KMS-11 (cell line): ENCODE results near the gene ALKBH5.

Experiments
- H2AFZ ChIP-seq: fragments of 200-600 bp; sonication (generic); 2 replicates; pipeline ENCODE4 v1.6.1; 2016; ENCODE audit warnings: antibody characterized with exemption, mixed run types, low read depth
- H3K27ac ChIP-seq: fragments of 200-600 bp; sonication (generic); 2 replicates; pipeline ENCODE4 v1.6.1; 2016; ENCODE audit warnings: mild to moderate bottlenecking, mixed run types
- H3K27me3 ChIP-seq: fragments of 200-600 bp; sonication (generic); 2 replicates; pipeline ENCODE4 v1.6.1; 2017; ENCODE audit warnings: mild to moderate bottlenecking, low read depth, mixed run types, moderate library complexity; ENCODE audit not compliant: insufficient read depth
- H3K36me3 ChIP-seq: fragments of 200-600 bp; sonication (generic); 2 replicates; pipeline ENCODE4 v1.6.1; 2017; ENCODE audit warnings: mild to moderate bottlenecking, mixed run types; ENCODE audit not compliant: insufficient read depth
- H3K4me1 ChIP-seq: fragments of 200-600 bp; sonication (generic); 2 replicates; pipeline ENCODE4 v1.6.1; 2016; ENCODE audit warnings: mild to moderate bottlenecking, low read depth, mixed run types; ENCODE audit not compliant: poor library complexity, severe bottlenecking
- H3K4me2 ChIP-seq: fragments of 200-600 bp; sonication (generic); 2 replicates; pipeline ENCODE4 v1.7.0; 2016; ENCODE audit warnings: mild to moderate bottlenecking, mixed run types
- H3K4me3 ChIP-seq: fragments of 200-600 bp; sonication (generic); IDR thresholded peaks from 2 replicates; pipeline ENCODE4 v1.6.1; 2017; ENCODE audit warnings: low read depth, low read length, mixed read lengths; ENCODE audit not compliant: insufficient read depth
- H3K79me2 ChIP-seq: fragments of 200-600 bp; sonication (generic); 2 replicates; pipeline ENCODE4 v1.6.1; 2016; ENCODE audit warnings: low read depth, mixed run types; ENCODE audit not compliant: insufficient read depth
- H3K9ac ChIP-seq: fragments of 200-600 bp; sonication (generic); 2 replicates; pipeline ENCODE4 v1.6.1; 2016; ENCODE audit warnings: mild to moderate bottlenecking, mixed run types
- H4K20me1 ChIP-seq: fragments of 200-600 bp; sonication (generic); 2 replicates; pipeline ENCODE4 v1.6.1; 2016; ENCODE audit warnings: mild to moderate bottlenecking, mixed run types; ENCODE audit not compliant: insufficient read depth
- TF ChIP-seq, protein P1 (sequence below): fragments of 200-600 bp; sonication (generic); conservative IDR thresholded peaks from 2 replicates; pipeline ENCODE4 v1.6.1; 2017; ENCODE audit warnings: low read depth, mild to moderate bottlenecking, antibody characterized with exemption, low read length, moderate library complexity, mixed read lengths

The ALKBH5 gene

DNA sequence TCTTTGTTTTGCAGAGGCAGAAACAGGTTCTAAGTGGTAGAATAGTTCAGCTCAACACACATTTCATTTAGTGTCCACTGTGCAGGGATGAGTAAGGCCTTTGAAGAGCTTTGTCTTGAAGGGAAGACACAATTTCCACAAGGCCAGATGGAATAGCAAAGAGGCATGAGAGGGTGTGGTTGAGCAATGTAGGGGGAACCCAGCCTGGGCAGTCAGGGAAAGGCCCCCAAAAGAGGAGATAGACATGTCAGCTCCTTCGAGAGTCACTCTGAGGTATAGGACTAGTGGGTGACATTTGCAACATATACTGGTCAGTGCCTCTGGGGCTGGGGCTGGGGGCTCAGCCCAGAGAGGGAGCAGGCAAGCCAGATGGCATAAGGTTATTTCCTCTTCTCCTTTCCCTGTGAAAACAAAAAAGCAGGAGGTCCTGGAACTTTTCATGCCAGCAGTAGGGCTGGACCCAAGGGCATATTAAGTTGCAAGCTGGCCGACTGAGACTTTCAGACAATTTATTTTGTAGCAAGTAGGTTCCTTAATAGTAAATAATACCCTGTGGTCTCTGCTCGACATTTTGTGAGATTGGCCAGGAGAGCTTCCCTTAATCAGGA lies 7.1 kb downstream of the ALKBH5 start:
- Histone ChIP-seq H3K4me1 (peaks cover 25% of the 10 kb centered on the region), H3K9ac (no peak overlapping the region), H3K79me2 (peaks cover 51% of the 10 kb centered on the region), H2AFZ (no peak overlapping the region), H4K20me1 (no peaks in the 10 kb centered on the region; the same call in 1 of the 2 replicates), H3K27me3 (no peaks in the 10 kb centered on the region), H3K4me2 (no peak overlapping the region), H3K27ac (no peak overlapping the region), H3K4me3 (no peak overlapping the region), H3K36me3 (0 out of 2 replicates have a peak, but pooled peaks cover 2% of the 10 kb centered on the region)
- TF ChIP-seq, protein P1, sequence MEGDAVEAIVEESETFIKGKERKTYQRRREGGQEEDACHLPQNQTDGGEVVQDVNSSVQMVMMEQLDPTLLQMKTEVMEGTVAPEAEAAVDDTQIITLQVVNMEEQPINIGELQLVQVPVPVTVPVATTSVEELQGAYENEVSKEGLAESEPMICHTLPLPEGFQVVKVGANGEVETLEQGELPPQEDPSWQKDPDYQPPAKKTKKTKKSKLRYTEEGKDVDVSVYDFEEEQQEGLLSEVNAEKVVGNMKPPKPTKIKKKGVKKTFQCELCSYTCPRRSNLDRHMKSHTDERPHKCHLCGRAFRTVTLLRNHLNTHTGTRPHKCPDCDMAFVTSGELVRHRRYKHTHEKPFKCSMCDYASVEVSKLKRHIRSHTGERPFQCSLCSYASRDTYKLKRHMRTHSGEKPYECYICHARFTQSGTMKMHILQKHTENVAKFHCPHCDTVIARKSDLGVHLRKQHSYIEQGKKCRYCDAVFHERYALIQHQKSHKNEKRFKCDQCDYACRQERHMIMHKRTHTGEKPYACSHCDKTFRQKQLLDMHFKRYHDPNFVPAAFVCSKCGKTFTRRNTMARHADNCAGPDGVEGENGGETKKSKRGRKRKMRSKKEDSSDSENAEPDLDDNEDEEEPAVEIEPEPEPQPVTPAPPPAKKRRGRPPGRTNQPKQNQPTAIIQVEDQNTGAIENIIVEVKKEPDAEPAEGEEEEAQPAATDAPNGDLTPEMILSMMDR: no peak

DNA sequence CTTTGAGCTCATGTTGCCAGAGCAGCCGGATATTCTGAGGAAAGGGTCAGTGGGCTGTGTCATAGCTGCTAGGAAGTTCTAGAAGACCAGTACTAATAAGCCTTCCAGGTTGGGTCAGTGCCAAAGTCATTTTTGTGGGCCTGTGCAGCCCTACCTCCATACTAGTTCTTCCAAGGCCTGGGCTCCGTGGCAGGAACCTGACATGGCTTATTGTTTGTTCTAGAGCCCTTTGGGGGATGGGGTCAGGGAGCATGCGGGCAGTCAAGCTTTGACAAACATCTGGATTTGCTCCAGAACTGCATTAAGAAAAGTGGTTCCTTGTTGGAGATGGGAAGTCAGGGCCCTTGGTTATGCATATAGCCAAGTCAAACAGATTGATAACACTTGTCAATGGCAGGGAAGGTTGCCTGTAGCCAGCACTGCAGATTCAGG lies 7.6 kb downstream of the ALKBH5 start:
- Histone ChIP-seq H3K4me1 (peaks cover 20% of the 10 kb centered on the region), H3K4me3 (no peak overlapping the region), H4K20me1 (no peaks in the 10 kb centered on the region; the same call in 1 of the 2 replicates), H3K36me3 (0 out of 2 replicates have a peak, but pooled peaks cover 4% of the 10 kb centered on the region), H3K27ac (no peak overlapping the region), H3K79me2 (peaks cover 46% of the 10 kb centered on the region), H3K9ac (no peak overlapping the region), H3K27me3 (no peaks in the 10 kb centered on the region), H3K4me2 (no peak overlapping the region), H2AFZ (no peak overlapping the region)
- TF ChIP-seq, protein P1: no peak

DNA sequence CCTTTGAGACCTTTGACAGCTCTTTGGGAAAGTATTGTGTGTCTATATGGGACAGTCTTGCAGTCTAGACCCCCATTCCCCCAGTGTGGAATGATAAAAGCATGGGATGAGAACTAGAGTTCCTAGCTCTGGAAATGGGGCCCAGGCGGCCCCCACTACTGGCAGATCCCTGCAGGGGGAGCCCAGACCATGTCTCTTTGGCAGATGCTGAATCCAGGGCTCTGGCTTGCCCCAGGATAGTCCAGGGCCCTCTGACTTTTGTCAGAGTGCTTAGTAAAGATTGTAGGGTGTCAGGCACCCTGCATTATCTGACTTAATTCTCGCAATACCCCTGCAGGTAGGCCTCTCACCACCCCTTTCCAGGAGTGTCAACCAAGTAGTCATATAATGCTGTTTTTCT lies 8.3 kb downstream of the ALKBH5 start:
- peaks cover 38% of the 10 kb centered on the region for H3K79me2 ChIP-seq
- no peak overlapping the region for H3K4me2 ChIP-seq
- no peak overlapping the region for H3K4me3 ChIP-seq
- no peak overlapping the region for H3K27ac ChIP-seq
- H3K9ac ChIP-seq: no peak overlapping the region
- no peaks in the 10 kb centered on the region for H4K20me1 ChIP-seq
- TF ChIP-seq, protein P1: no peak
- no peak overlapping the region for H2AFZ ChIP-seq
- 0 out of 2 replicates have a peak, but pooled peaks cover 4% of the 10 kb centered on the region for H3K36me3 ChIP-seq
- no peaks in the 10 kb centered on the region for H3K27me3 ChIP-seq
- peaks cover 12% of the 10 kb centered on the region for H3K4me1 ChIP-seq

DNA sequence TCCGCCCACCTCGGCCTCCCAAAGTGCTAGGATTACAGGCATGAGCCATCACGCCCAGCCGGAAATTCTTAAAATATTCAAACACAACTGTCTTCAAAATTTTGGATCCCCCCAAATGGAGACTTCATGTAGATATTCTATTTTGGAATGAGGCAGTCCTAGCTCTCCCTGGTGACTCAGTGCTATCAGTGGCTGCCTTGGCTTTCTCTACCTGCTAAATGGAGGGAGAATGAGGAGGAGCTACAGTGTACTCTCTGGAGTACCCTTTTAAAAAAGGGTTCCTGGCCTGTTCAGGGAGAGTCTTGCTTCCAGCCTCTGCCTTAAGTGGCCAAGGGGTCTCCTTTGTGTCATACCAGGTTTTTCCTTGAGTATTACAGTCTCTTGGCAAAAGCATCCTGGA lies 10.8 kb downstream of the ALKBH5 start:
- H3K27ac ChIP-seq: no peak overlapping the region
- H4K20me1 ChIP-seq: no peaks in the 10 kb centered on the region
- no peak overlapping the region for H2AFZ ChIP-seq
- H3K4me3 ChIP-seq: no peak overlapping the region
- TF ChIP-seq, protein P1: no peak
- H3K4me2 ChIP-seq: no peak overlapping the region
- H3K9ac ChIP-seq: no peak overlapping the region
- peaks cover 15% of the 10 kb centered on the region; the same call in 1 of the 2 replicates for H3K79me2 ChIP-seq
- H3K36me3 ChIP-seq: 0 out of 2 replicates have a peak, but pooled peaks cover 4% of the 10 kb centered on the region
- no peaks in the 10 kb centered on the region for H3K27me3 ChIP-seq
- no peaks in the 10 kb centered on the region for H3K4me1 ChIP-seq
